Astrocyte of the hippocampus (primary cell): ENCODE measurements around the gene HEMK1.
A peak's percentile ranks its signal among the peaks of the same experiment; 100 is the strongest.

Source experiments
- DNase-seq: peaks from one replicate; pipeline ENCODE4 v3.0.0; 2011; ENCODE audit warnings: low read depth, low spot score

Gene HEMK1

GRCh38 chr3:50573566-50574443 is 4.5 kb downstream of the HEMK1 start:
- DNase-seq, result no peak

GRCh38 chr3:50574444-50574831 is 5.1 kb downstream of the HEMK1 start:
- DNase-seq, result no peak

- peak; percentile 33 for DNase-seq
Observed at GRCh38 chr3:50575372-50575771, 6.0 kb downstream of the HEMK1 start.

- DNase-seq, result no peak
Observed at GRCh38 chr3:50577348-50577747, 8.0 kb downstream of the HEMK1 start.

- no peak for DNase-seq
Observed at GRCh38 chr3:50580683-50581458, 11.5 kb downstream of the HEMK1 start.

GRCh38 chr3:50581459-50581842 is 12.1 kb downstream of the HEMK1 start:
- DNase-seq, result no peak

- DNase-seq, result no peak
Observed at GRCh38 chr3:50582083-50582482, 12.8 kb downstream of the HEMK1 start.

- DNase-seq, result no peak
Observed at GRCh38 chr3:50583897-50584296, 14.6 kb downstream of the HEMK1 start.

GRCh38 chr3:50584391-50584790 is 15.1 kb downstream of the HEMK1 start:
- DNase-seq, result no peak

GRCh38 chr3:50585919-50586762 is 16.8 kb downstream of the HEMK1 start:
- no peak for DNase-seq

GRCh38 chr3:50586763-50587070 is 17.4 kb downstream of the HEMK1 start:
- DNase-seq, result no peak

- DNase-seq, result peak; percentile 34
Observed at GRCh38 chr3:50587373-50587772, 18.1 kb downstream of the HEMK1 start.

- no peak for DNase-seq
Observed at GRCh38 chr3:50587806-50588758, 18.8 kb downstream of the HEMK1 start.

GRCh38 chr3:50588759-50589433 is 19.6 kb downstream of the HEMK1 start:
- DNase-seq, result no peak

- no peak for DNase-seq
Observed at GRCh38 chr3:50591196-50591741, 21.9 kb downstream of the HEMK1 start.

- no peak for DNase-seq
Observed at GRCh38 chr3:50592568-50592967, 23.2 kb downstream of the HEMK1 start.

GRCh38 chr3:50594253-50594785 is 25.0 kb downstream of the HEMK1 start:
- DNase-seq, result no peak

GRCh38 chr3:50599115-50599715 is 29.9 kb downstream of the HEMK1 start:
- DNase-seq, result no peak

GRCh38 chr3:50599716-50600118 is 30.4 kb downstream of the HEMK1 start:
- no peak for DNase-seq
